Liver (tissue), 5 donors: ENCODE data around the gene TRMT61B. TPM values are rescaled to one million over a fixed set of nuclear protein-coding genes. Genes with fewer than 3 reads are reported as not detected.

Source experiments
- polyA plus RNA-seq, 2 donors: library from polyadenylated mRNA; stranded (reverse) in 1 of 2; unstranded in 1 of 2; fragments of 200-250 nt in 1 of 2; fragments of >200 nt in 1 of 2; fragmentation: Nextera tagmentation in 1 of 2; extraction: Ambion mirVana in 1 of 2; gene quantifications; one replicate each; pipeline versions ENCODE4 v1.2.1 to v1.2.3, GENCODE V29; 2013 to 2015
- small RNA-seq: library from RNA; depleted of rRNA; stranded (forward); fragments of <200 nt; gene quantifications from one replicate; pipeline ENCODE3, GENCODE V24; 2014
- total RNA-seq, 2 donors: library from RNA; depleted of rRNA; stranded (reverse); fragments of >200 nt; gene quantifications; one replicate each; pipeline ENCODE4 v1.2.3, GENCODE V29; 2014
- donor health status: healthy.
- donor health status: healthy.
- donor health status: healthy.

Gene TRMT61B
- total and polyA plus RNA-seq, 4 donors, result 7.6 to 10.6 (median 9.7) TPM

Small RNAs within 50 kb of the gene (small RNA-seq; reads per million reads assigned to genes)
- gene SNORD92, result 597 reads per million, percentile 99 among the genes with 10 or more reads in this experiment

Other genes starting within 250 kb of the TRMT61B start
- 10 to 100 TPM; 65.3 to 75.4 TPM for gene PPP1CB, start 118.5 kb downstream of the TRMT61B start, total RNA-seq
- gene PPP1CB, start 118.5 kb downstream of the TRMT61B start, polyA plus RNA-seq, result 10 to 100 TPM; 26.2 to 33.3 TPM
- under 1 TPM; 0.14 to 0.67 TPM for gene SPDYA, start 59.5 kb downstream of the TRMT61B start, total RNA-seq
- gene SPDYA, start 59.5 kb downstream of the TRMT61B start, polyA plus RNA-seq, result under 1 TPM in 1 of 2 donors, not detected in 1; 0.49 TPM
- gene WDR43, start 24.4 kb upstream of the TRMT61B start, total RNA-seq, result 10 to 100 TPM; 22.6 to 43.1 TPM
- 10 to 100 TPM; 11.1 to 12.4 TPM for gene WDR43, start 24.4 kb upstream of the TRMT61B start, polyA plus RNA-seq
- gene TOGARAM2, start 111.0 kb upstream of the TRMT61B start, total RNA-seq, result under 1 TPM; 0.19 to 0.42 TPM
- under 1 TPM in 1 of 2 donors, not detected in 1; 0.15 TPM for gene TOGARAM2, start 111.0 kb upstream of the TRMT61B start, polyA plus RNA-seq
- not detected for gene PCARE, start 204.2 kb upstream of the TRMT61B start, total RNA-seq
- gene PCARE, start 204.2 kb upstream of the TRMT61B start, polyA plus RNA-seq, result not detected
- 1 to 10 TPM; 3.7 to 6.7 TPM for gene CLIP4, start 245.1 kb upstream of the TRMT61B start, total RNA-seq
- gene CLIP4, start 245.1 kb upstream of the TRMT61B start, polyA plus RNA-seq, result 1 to 10 TPM; 1.3 to 2.7 TPM